ENCODE results near the gene ATP9A. TPM values are rescaled to one million over a fixed set of nuclear protein-coding genes. Genes with fewer than 3 reads are reported as not detected.

ATP9A gene
- total RNA-seq, 4 donors from 2014 or later = 17.6 to 28.2 (median 19.5) TPM

- Histone ChIP-seq H3K27ac (no peak overlapping the region), H3K36me3 (peaks cover 0 to 34% (median 3%) of the 10 kb centered on the region in 3 donors), H3K9me3 (no peaks in the 10 kb centered on the region), H3K27me3 (no peaks in the 10 kb centered on the region), H3K4me1 (peaks cover 0 to 14% (median 0%) of the 10 kb centered on the region in 3 donors), H3K4me3 (no peak overlapping the region)
- TF ChIP-seq CTCF (IDR thresholded peaks at IDR 0.05) (no peak), POLR2A (IDR thresholded peaks at IDR 0.05) (no peak)
- DNase-seq = no peak
- intact Hi-C loops (cut with DNase I) = no loop called here
- 27 to 50% methylated on average over 2 of the region's 2 CpGs for WGBS, 2 donors
Observed at GRCh38 chr20:51711426-51711825, 56.8 kb downstream of the ATP9A start.

DNA sequence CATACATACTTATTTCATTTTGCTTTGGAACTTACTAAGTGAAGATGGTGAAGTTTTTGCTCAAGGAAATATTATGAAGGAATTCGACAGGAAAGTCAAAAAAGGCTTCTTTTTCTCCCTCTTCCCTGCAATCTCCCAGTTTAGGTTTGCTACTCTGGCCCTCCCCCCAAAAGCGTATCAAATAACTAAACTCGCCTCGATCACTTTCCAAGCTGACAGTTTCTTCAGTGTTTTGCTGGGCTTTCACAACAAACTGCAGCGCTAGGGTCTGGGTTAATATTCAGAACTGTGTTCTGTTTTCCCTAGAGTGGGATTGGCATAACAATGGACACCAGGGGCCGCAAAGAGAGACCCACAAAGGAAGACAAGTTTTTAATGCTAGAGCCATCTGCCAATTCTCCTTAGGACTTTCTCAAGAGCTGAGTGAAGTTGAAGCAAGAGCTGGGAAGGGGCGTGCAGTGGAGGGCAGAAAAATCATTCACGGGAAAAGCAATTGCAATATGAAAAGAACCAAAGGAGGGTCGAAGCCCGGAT is 57.8 kb downstream of the ATP9A start:
- TF ChIP-seq CTCF (IDR thresholded peaks at IDR 0.05) (no peak), POLR2A (IDR thresholded peaks at IDR 0.05) (no peak)
- intact Hi-C loops (cut with DNase I) = no loop called here
- WGBS, 2 donors = 72 to 89% methylated on average over 10 of the region's 10 CpGs
- Histone ChIP-seq H3K4me3 (no peak overlapping the region), H3K9me3 (no peaks in the 10 kb centered on the region), H3K36me3 (peaks cover 0 to 34% (median 3%) of the 10 kb centered on the region in 3 donors), H3K4me1 (peaks cover 0 to 7% (median 0%) of the 10 kb centered on the region in 3 donors), H3K27ac (no peak overlapping the region), H3K27me3 (no peaks in the 10 kb centered on the region)
- DNase-seq = no peak

GRCh38 chr20:51705400-51705799 is 62.8 kb downstream of the ATP9A start:
- TF ChIP-seq POLR2A (IDR thresholded peaks at IDR 0.05) (no peak), CTCF (IDR thresholded peaks at IDR 0.05) (no peak)
- H3K9me3 ChIP-seq = no peaks in the 10 kb centered on the region
- H3K4me1 ChIP-seq = peaks cover 0 to 7% (median 0%) of the 10 kb centered on the region in 3 donors
- intact Hi-C loops (cut with DNase I) = no loop called here
- no peaks in the 10 kb centered on the region for H3K27me3 ChIP-seq
- H3K4me3 ChIP-seq = no peak overlapping the region
- DNase-seq = no peak
- no peak overlapping the region for H3K27ac ChIP-seq
- WGBS, 2 donors = 63 to 66% methylated on average over 4 of the region's 4 CpGs
- H3K36me3 ChIP-seq = peaks cover 0 to 15% (median 0%) of the 10 kb centered on the region in 3 donors

DNA sequence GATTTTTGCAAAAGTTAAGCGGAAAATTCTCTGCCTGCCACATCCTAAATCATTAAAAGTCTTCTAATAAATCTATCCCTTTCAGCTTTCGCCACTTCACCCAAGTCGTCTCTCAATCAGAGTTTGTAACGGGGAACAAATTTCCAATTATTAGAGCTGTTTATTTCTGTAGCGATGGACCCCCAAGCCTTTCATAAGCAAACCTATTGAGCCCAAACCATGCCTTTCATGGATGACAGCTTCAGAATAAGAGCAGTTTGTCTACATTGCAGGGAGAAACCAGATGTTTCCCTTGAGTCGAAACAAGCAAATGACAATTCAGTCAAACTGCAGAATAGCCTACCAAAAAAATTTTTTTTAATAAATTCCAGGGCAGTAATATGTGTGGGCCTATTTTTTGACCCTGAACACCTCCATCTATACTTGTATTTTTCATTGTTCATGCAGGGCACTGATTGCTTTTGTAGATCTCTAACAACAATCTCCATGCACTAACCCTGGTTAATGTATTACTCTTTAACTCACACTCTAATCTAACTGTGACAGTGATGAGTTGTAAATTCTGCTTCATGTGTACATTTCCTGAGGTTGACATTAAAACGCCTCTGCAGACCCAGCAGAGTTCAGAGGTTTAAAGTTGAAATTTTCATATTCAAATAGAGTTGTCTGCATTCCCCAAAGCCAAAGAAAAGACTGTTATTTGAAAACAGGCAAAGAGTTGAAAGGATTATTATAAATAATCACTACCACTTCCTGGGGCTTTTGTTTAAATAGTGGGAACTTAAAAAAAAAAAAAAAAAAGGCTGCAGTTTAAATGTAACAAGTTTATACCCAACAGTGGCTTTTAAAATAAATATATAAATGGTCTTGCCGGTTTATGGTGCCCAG is 64.5 kb downstream of the ATP9A start:
- TF ChIP-seq CTCF (IDR thresholded peaks at IDR 0.05) (no peak), POLR2A (IDR thresholded peaks at IDR 0.05) (no peak)
- Histone ChIP-seq H3K4me3 (no peak overlapping the region), H3K36me3 (no peaks in the 10 kb centered on the region), H3K9me3 (no peaks in the 10 kb centered on the region), H3K27ac (no peak overlapping the region), H3K27me3 (no peaks in the 10 kb centered on the region), H3K4me1 (peaks cover 0 to 7% (median 0%) of the 10 kb centered on the region in 3 donors)
- WGBS, 2 donors = 75 to 80% methylated on average over 8 of the region's 8 CpGs
- DNase-seq = no peak
- intact Hi-C loops (cut with DNase I) = no loop called here

DNA sequence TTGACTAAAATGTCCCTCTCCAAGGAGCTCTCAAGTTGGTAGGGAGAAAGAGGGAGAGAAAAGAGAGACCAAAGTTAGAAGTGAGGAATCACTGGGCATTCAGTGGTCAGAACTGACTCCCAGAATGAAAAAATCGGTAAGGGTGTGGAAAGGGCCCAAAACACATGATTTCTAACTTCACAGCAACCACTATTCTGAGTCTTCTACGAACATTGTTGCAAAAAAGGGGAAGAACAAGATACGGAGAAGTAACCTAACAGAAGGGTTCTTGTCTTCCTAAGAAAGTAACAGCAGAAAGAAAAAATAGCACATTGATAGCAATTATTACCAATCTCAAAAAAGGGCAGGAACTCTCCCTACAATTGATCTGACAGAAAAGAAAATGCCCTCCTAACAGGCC is 65.6 kb downstream of the ATP9A start:
- 61 to 69% methylated on average over 3 of the region's 3 CpGs for WGBS, 2 donors
- H3K27ac ChIP-seq = no peak overlapping the region
- intact Hi-C loops (cut with DNase I) = no loop called here
- no peak for DNase-seq
- no peaks in the 10 kb centered on the region for H3K9me3 ChIP-seq
- H3K27me3 ChIP-seq = no peaks in the 10 kb centered on the region
- no peak overlapping the region for H3K4me3 ChIP-seq
- H3K36me3 ChIP-seq = no peaks in the 10 kb centered on the region
- peaks cover 0 to 15% (median 0%) of the 10 kb centered on the region in 3 donors for H3K4me1 ChIP-seq
- TF ChIP-seq CTCF (IDR thresholded peaks at IDR 0.05) (no peak), POLR2A (IDR thresholded peaks at IDR 0.05) (no peak)
